H1 (cell line): Measurements from ENCODE around the gene LCORL. TPM values are rescaled to one million over a fixed set of nuclear protein-coding genes. Genes with fewer than 3 reads are reported as not detected.

Experiments used
- CBX8 ChIP-seq: fragments of 300-800, 300-1000 bp; sonication (generic); IDR thresholded peaks from 2 replicates; pipeline ENCODE4 v1.7.1; 2016; ENCODE audit warnings: low read depth, low read length, borderline replicate concordance
- EP300 ChIP-seq, 2 experiments: IDR thresholded peaks; 1 replicate in 1 of 2; 2 replicates in 1 of 2; pipeline ENCODE4 v1.6.1; 2011 to 2012; ENCODE audit warnings: low read depth in 2 of 2, low read length in 2 of 2, mild to moderate bottlenecking in 2 of 2, borderline replicate concordance in 1 of 2, inconsistent platforms in 1 of 2, moderate library complexity in 1 of 2
- SP1 ChIP-seq: IDR thresholded peaks from 2 replicates; pipeline ENCODE4 v1.6.1; 2011; ENCODE audit warnings: low read depth, low read length
- YY1 ChIP-seq: IDR thresholded peaks from 2 replicates; pipeline ENCODE4 v1.6.1; 2011; ENCODE audit warnings: low read depth, mild to moderate bottlenecking, low read length
- polyA plus RNA-seq, 7 experiments: library from polyadenylated mRNA; depleted of rRNA in 3 of 7; stranded (reverse) in 5 of 7; unstranded in 2 of 7; fragments of >200 nt in 5 of 7; fragments of 200-250 nt in 2 of 7; gene quantifications; 1 replicate in 5 of 7; 2 replicates in 1 of 7; 4 replicates in 1 of 7; pipeline versions ENCODE4 v1.2.1 to v1.2.3, GENCODE V29; 2011 to 2013; ENCODE audit warnings: missing spikeins in 2 of 7, mixed read lengths in 2 of 7
- total RNA-seq: library from RNA; stranded (reverse); fragmentation: NEBNext Ultra II Directional; extraction: Animal tissue kit (Norgen Biotek cat#: 25700); gene quantifications from 2 replicates; pipeline ENCODE4 v1.2.1, GENCODE V29; 2021
- TF ChIP-seq, protein P1 (sequence below): fragments of 300-600 bp; sonication (generic); IDR thresholded peaks from 2 replicates; pipeline ENCODE4 v1.7.1; 2012; ENCODE audit warnings: low read length, moderate library complexity, mild to moderate bottlenecking, inconsistent platforms; ENCODE audit not compliant: insufficient replicate concordance

Gene LCORL
- total and polyA plus RNA-seq, 2 of the 8 experiments (the other 6 are each of a cell fraction or from before 2014, with no cell fraction given), result 2.2 to 19.2 TPM

DNA sequence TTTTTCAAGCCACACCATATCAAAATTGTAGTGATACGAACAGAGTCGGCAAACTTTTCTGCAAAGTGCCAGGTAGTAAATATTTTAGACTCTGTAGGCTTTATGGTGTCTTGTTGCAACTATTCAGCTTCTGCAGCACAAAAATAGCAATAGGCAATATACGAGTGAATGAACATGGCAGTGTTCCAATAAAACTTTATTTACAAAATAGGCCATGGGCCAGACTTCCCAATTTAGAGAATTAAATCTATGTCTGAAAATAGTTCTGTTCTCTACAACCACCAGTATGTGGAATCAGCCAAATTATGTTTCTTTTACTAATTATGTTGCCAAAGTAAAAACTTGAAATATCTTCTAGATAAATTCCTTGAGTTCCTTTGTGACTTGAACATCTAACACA is 154.3 kb downstream of the LCORL start (continued):
- TF ChIP-seq, protein P1, sequence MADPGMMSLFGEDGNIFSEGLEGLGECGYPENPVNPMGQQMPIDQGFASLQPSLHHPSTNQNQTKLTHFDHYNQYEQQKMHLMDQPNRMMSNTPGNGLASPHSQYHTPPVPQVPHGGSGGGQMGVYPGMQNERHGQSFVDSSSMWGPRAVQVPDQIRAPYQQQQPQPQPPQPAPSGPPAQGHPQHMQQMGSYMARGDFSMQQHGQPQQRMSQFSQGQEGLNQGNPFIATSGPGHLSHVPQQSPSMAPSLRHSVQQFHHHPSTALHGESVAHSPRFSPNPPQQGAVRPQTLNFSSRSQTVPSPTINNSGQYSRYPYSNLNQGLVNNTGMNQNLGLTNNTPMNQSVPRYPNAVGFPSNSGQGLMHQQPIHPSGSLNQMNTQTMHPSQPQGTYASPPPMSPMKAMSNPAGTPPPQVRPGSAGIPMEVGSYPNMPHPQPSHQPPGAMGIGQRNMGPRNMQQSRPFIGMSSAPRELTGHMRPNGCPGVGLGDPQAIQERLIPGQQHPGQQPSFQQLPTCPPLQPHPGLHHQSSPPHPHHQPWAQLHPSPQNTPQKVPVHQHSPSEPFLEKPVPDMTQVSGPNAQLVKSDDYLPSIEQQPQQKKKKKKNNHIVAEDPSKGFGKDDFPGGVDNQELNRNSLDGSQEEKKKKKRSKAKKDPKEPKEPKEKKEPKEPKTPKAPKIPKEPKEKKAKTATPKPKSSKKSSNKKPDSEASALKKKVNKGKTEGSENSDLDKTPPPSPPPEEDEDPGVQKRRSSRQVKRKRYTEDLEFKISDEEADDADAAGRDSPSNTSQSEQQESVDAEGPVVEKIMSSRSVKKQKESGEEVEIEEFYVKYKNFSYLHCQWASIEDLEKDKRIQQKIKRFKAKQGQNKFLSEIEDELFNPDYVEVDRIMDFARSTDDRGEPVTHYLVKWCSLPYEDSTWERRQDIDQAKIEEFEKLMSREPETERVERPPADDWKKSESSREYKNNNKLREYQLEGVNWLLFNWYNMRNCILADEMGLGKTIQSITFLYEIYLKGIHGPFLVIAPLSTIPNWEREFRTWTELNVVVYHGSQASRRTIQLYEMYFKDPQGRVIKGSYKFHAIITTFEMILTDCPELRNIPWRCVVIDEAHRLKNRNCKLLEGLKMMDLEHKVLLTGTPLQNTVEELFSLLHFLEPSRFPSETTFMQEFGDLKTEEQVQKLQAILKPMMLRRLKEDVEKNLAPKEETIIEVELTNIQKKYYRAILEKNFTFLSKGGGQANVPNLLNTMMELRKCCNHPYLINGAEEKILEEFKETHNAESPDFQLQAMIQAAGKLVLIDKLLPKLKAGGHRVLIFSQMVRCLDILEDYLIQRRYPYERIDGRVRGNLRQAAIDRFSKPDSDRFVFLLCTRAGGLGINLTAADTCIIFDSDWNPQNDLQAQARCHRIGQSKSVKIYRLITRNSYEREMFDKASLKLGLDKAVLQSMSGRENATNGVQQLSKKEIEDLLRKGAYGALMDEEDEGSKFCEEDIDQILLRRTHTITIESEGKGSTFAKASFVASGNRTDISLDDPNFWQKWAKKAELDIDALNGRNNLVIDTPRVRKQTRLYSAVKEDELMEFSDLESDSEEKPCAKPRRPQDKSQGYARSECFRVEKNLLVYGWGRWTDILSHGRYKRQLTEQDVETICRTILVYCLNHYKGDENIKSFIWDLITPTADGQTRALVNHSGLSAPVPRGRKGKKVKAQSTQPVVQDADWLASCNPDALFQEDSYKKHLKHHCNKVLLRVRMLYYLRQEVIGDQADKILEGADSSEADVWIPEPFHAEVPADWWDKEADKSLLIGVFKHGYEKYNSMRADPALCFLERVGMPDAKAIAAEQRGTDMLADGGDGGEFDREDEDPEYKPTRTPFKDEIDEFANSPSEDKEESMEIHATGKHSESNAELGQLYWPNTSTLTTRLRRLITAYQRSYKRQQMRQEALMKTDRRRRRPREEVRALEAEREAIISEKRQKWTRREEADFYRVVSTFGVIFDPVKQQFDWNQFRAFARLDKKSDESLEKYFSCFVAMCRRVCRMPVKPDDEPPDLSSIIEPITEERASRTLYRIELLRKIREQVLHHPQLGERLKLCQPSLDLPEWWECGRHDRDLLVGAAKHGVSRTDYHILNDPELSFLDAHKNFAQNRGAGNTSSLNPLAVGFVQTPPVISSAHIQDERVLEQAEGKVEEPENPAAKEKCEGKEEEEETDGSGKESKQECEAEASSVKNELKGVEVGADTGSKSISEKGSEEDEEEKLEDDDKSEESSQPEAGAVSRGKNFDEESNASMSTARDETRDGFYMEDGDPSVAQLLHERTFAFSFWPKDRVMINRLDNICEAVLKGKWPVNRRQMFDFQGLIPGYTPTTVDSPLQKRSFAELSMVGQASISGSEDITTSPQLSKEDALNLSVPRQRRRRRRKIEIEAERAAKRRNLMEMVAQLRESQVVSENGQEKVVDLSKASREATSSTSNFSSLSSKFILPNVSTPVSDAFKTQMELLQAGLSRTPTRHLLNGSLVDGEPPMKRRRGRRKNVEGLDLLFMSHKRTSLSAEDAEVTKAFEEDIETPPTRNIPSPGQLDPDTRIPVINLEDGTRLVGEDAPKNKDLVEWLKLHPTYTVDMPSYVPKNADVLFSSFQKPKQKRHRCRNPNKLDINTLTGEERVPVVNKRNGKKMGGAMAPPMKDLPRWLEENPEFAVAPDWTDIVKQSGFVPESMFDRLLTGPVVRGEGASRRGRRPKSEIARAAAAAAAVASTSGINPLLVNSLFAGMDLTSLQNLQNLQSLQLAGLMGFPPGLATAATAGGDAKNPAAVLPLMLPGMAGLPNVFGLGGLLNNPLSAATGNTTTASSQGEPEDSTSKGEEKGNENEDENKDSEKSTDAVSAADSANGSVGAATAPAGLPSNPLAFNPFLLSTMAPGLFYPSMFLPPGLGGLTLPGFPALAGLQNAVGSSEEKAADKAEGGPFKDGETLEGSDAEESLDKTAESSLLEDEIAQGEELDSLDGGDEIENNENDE, result no peak
- no peak for TF ChIP-seq CBX8
- no peak for TF ChIP-seq SP1
- TF ChIP-seq EP300 (IDR thresholded peaks at IDR 0.05; ENCODE audit: borderline replicate concordance in 1 of 2, low read depth in 2 of 2, low read length in 2 of 2), result no peak
- TF ChIP-seq YY1, result no peak
